ENCODE results near the gene MN1.

MN1 gene

DNA sequence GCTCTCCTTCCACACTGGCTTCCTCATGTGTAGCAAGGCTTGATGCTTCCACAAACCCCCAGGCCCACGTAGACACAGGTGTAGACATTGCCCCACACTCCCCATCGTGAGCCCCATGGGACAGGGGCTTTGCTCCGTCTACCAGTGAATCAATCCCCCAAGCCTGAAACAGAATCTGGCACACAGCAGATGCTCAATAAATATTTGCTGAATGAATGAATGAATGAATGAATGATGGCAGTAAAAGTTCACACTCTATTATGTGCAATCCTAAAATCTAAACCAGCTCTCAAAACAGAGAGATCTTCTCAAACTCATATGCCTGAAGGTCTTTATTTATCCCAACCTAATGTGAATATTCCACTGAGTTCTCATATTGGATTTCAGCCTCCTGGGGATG, 69.9 kb downstream of the MN1 start:
- DNase-seq = no peak

DNA sequence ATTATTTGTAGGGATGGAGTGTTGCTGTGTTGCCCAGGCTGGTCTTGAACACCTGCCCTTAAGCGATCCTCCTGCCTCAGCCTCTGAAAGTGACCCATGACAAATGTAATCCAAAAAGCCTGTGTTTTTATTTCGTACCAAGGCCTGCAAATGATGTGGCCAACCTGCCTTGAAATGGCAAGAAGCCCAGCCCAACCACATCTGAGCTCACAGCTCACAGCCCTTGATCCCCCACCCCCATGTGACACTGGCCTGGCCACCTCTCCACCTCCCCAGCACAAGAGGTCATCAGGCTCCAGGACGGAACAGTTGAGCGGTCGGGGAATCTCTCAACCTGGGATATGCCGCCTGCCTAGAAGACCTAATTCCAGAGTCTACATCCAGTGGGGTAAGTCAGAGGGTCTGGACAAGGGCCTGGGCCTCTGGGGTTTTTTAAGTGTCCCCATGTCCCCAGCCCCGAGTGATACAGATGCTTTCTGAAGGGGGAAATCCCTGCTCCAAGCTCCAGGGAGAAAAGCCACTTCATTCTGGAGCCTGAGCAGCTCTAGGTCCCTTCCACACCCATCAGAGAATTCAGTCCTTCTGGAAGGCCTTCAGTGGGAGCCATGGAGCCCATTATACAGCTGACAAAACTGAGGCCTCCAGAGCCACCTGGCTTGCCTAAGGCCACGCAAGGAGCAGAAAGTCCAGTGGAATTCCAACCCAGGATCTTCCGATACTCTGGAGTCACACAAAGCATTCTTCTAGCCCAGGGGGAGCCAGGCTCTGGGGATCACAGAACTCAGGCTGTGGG, 70.7 kb downstream of the MN1 start:
- DNase-seq = no peak

GRCh38 chr22:27729246-27729645, 72.3 kb downstream of the MN1 start:
- no peak for DNase-seq

DNA sequence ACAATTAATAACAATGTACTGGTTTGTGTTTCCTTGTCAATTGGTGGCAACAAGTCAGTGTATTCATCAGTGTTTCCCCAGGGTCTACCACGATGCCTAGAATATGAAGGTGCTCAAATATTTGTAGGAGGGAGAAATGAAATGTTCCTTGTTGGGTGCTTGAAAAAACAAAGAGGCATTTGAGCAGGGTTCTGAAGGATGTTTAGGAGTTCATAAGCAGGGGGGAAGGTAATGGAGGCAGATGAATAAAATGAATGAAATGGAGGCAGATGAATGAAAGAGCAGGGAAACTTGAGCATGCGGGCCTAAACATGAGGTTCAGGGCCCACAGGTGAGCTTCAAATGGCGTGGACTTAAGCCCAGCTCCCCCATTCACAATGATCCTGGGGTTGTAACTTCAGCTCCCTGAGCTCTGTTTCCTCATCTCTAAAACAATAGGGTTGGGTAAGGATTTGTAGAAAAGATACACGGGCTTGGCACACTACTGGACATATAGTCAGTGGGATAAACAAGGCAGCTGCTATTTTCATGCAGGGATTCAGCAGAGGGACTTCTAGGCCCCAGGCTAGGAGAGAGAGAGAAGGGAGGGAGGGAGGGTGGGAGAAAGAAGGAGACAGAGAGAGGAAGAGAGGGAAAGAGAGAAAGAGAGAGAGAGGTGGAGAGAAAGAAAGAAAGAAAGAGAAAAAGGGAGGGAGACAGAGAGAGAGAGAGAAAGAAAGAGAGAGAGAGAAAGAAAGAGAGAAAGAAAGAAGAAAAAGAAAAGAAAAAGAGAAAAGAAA, 73.7 kb downstream of the MN1 start:
- no peak for DNase-seq

GRCh38 chr22:27726686-27727449, 74.7 kb downstream of the MN1 start:
- DNase-seq = peak; percentile 69

DNA sequence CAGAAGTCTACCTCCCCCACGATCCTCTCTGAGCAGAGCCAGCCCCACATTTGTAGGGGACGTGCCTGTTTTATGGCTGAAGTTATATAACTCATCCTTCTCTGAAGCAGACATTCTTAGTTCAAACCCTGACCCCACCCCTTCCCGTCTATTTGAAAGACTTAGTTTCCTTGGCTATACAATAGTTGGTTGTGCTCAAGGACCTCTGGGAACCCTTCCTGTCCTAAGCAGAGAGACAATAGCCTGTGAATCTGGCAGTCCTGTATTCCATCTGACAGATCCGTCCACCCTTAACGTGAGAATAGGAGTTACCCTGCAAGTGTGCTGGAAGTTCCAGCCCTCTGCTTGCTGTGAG, 75.2 kb downstream of the MN1 start:
- DNase-seq = no peak

- DNase-seq = no peak
Measured at GRCh38 chr22:27725661-27726060, 75.9 kb downstream of the MN1 start.

DNA sequence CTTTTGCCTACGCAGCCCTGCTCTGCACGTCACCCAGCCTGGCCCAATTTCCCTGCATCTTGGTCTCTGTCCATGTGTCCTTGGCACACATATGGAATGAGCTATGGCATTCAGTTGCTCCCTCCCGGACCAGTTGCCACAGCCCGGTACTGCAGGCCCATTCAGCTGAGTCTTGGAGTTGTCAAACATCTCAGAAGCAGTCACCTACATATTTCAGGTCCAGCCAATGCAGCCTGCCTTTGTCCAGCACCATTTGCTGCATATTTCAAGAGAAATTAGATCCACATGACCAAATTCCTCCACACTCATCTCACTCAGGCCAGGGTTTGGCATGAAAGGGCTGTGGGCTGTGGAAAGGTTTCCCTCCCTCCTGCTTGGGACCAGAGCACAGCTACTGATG, 76.8 kb downstream of the MN1 start:
- no peak for DNase-seq

GRCh38 chr22:27724157-27724556, 77.4 kb downstream of the MN1 start:
- no peak for DNase-seq

- no peak for DNase-seq
Measured at GRCh38 chr22:27723708-27724107, 77.8 kb downstream of the MN1 start.

DNA sequence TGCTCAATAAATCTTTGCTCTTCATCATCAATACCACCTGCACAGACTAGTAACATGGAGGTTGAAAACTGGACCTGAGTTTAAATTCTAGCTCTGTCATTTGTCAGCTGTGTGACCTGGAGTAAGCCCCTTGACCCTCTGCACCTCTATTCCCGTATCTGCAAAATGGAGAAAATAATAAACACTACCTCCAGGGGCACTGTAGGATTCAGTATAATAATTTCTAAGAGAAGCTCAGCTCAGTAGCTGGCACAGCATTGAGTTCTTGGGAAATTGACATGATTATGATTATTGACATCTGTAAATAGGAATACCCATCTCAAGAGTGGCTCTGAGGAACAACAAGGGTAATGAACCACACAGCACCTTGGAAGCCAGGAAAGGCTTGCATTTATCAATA, 78.4 kb downstream of the MN1 start:
- DNase-seq = no peak

GRCh38 chr22:27720860-27721259, 80.7 kb downstream of the MN1 start:
- no peak for DNase-seq

DNA sequence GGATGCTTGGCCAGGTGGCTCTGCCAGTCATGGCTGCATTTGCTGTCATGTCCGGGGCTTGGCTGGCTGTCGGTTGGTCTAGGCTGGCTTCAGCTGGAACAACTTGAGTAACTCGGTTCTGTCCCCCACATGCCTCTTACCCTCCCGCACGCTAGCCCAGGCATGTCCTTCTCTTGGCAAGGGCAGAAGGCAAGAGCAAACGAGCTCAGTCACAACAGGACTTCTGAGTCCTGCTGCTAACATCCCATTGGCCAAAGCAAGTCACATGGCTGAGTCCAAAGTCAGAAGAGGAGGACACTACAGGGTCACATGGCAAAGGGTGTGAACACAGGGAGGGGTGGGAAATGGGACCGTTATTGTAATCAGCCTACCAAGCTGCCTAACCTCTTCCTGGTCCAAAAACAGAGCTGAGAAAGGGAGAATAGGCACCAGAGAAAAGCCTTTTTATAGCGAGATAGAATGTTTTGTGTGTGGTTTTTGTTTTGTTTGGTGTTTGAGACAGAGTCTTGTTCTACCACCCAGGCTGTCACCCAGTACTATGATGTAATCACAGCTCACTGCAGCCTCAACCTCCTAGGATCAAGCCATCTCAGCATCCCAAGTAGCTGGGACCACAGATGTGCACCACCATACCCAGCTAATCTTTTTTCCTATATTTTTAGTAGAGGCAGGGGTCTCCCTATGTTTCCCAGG, 81.9 kb downstream of the MN1 start:
- DNase-seq = no peak

GRCh38 chr22:27719036-27719347, 82.6 kb downstream of the MN1 start:
- no peak for DNase-seq

DNA sequence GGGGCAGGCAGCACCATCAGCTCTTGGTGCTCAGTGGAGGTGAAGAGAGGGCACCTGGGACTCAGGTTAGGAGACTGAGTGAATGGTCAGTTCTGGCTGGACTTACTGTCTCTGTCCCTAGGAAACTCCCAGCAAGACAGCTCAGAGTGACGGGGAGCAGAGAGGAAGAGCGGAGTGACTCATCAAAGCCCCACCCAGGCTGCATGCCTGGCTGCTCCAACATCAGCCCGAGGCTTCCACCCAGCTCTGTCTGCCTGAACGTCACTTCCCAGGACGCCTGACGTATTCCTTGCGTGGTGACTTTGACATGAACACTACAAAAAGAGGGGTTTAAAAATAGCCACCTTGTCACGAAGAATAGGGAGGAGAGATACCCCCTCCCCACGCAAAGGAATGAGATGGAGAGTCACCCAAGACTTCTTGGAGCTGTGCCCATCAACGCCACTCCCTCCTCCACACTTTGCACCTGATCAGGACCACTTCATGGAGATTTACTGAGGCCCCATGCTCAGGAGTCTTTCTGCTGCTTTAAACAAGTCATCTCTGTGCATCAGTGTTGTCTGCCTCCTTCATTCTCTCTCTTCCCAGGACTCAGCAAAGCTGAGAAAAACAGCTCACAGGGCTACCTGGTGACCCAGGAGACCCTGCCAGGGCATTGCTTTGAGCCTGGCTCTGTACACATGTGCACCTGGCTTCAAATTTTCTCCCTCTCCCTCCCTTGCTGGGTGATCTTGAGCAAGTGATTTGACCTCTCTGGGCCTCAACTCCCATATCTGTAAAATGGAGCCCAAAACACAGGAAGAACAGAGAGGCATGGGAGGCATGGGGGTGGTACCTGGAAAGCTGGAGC, 83.1 kb downstream of the MN1 start:
- DNase-seq = peak; percentile 95

GRCh38 chr22:27717094-27717493, 84.5 kb downstream of the MN1 start:
- DNase-seq = no peak

GRCh38 chr22:27716074-27716473, 85.5 kb downstream of the MN1 start:
- DNase-seq = no peak

DNA sequence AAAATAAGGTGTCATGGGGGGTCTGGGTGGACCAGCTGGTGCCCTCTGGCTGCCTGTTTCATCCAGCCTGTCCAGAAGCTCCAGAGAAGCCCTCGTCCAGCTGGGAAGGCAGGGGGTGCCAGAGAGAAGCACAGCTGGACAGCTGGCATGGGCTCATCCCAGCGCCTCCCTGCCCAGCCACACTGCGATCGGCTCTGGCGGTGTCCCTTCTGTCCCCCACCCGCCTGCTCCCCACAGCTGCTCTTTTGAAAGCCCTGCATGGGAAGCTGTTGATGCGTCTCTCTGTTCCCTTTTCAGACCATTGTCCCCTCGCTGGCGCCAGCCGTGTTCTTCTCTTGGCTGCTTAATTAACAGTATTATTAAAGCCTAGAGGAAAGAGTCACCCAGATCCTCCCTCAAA, 86.5 kb downstream of the MN1 start:
- no peak for DNase-seq

DNA sequence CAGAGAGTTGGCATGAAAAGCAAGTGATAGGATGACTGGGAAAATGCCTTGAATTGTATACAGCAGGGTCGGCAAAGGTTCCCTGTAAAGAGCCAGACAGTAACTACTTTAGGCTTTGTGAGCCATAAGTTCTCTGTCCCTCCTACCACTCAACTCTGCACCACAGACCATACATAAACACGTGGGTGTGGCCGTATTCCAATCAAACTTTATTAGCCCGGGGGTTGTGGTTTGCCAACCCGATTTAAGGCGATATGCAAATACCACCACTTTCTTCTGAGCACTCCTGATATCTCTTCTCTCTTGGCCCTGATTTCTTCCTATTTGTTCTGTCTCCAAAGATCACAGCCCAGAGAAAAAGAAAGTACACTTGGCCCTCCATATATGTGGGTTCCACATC, 87.5 kb downstream of the MN1 start:
- DNase-seq = no peak

DNA sequence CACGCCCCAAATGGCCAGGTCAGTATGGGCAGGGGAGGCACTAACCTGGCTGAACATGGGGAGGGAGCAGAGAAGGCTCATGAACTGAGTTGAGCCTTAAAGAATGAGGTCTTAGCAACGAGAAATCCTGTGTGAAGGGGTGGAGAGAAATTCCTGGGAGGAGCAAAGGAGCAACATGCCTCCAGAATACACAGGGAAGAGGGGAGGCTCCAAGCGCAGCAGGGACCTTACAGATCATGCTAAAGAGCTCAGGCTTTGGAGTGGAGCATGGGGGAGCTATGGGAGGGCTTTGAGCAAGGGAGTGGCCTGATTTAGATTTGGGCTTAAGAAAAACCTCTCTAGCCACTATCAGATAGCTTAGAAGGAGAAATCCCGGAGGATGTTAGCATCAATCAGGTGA, 88.1 kb downstream of the MN1 start:
- no peak for DNase-seq

DNA sequence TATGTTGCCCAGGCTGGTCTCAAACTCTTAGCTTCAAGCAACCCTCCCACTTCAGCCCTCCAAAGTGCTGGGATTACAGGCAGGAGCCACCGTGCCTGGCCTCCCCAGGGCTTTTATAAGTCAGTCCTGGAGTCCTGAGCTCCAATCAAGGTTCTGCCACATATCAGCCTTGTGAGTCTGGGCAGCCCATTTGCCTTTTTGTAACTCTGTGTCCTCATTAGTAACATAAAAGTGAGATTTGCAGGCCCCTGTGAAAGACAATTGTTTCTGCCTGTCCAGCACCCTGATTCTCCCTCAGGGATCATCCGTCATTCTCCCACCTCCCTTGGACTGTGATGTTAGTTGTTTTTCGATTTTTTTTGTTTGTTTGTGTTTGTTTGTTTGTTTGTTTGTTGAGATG, 89.8 kb downstream of the MN1 start:
- DNase-seq = no peak

GRCh38 chr22:27711012-27711411, 90.5 kb downstream of the MN1 start:
- no peak for DNase-seq

Measured in islet precursor cell (in vitro differentiated cells).